ENCODE data around the gene ATP8A2.

DNA sequence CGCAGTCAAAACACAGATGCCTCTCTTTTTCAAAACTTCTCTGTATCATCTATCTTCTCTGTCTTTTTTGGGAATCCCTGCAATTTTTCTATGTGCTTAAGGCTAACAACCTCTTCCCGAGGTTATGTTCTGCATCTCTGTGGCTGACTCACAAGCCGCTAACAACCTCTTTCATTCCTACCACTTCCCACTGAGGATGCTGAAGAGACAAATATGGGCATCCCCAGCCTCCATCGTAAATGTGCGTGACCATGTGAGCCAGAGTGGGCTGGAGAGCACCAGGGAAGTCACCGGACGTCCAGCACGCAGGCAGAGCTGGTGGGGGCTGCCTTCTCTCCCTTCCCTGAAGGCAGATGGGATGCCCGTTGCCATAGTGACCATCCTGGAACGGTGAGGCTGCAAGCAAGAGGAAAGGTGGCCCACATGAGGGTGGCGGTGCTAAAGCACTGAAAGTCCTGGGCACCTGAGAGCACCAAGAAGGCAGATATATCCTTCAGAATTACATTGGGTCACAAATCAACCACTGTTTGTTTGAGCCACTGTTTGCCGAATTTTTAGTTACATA lies 557.2 kb downstream of the ATP8A2 start:
- no peak for TF ChIP-seq CTCF (IDR thresholded peaks at IDR 0.05; ENCODE audit: poor library complexity, severe bottlenecking)
- no peak for TF ChIP-seq EZH2 (IDR thresholded peaks at IDR 0.05; ENCODE audit: borderline replicate concordance, insufficient read depth, low read length, poor library complexity, severe bottlenecking)
- TF ChIP-seq RAD21 (conservative IDR thresholded peaks at IDR 0.05) = no peak
- no peak for TF ChIP-seq MXI1 (conservative IDR thresholded peaks at IDR 0.05; ENCODE audit: poor library complexity, severe bottlenecking)
- no peak for TF ChIP-seq EP300 (conservative IDR thresholded peaks at IDR 0.05; ENCODE audit: poor library complexity, severe bottlenecking)
- no peak for TF ChIP-seq POLR2AphosphoS5 (IDR thresholded peaks at IDR 0.05)
